ENCODE data around the gene CKS1B. TPM values are rescaled to one million over a fixed set of nuclear protein-coding genes. Genes with fewer than 3 reads are reported as not detected.

Gene CKS1B
- total RNA-seq, 2 donors from 2014 or later = 145 to 229 TPM

- Histone ChIP-seq H3K9me3 (ENCODE audit: control insufficient read depth, low read length) (no peaks in the 10 kb centered on the region), H3K4me1 (ENCODE audit: control insufficient read depth, insufficient read depth, low read length) (peaks cover 19% of the 10 kb centered on the region), H3K27me3 (ENCODE audit: control insufficient read depth, insufficient read depth, low read length, poor library complexity, severe bottlenecking) (no peaks in the 10 kb centered on the region), H3K4me3 (ENCODE audit: low read length) (peak overlapping the region; percentile 94), H3K9ac (ENCODE audit: extremely low read depth, low read length, poor library complexity, severe bottlenecking) (no peak overlapping the region), H3K27ac (ENCODE audit: low read depth, low read length) (no peak overlapping the region), H3K36me3 (ENCODE audit: control insufficient read depth, insufficient read depth, low read length) (peaks cover 26% of the 10 kb centered on the region)
- H3K36me3 Mint-ChIP-seq (ENCODE audit: low read depth) = peaks cover 14% of the 10 kb centered on the region
- no peak for DNase-seq
- WGBS, 2 experiments (ENCODE audit: insufficient coverage in 1 of 2, insufficient read length in 1 of 2) = 86 to 91% methylated on average over 3 of the region's 3 CpGs
- H3K27ac Mint-ChIP-seq = no peak overlapping the region
- H3K9me3 Mint-ChIP-seq = no peaks in the 10 kb centered on the region
- peaks cover 44% of the 10 kb centered on the region for H3K4me1 Mint-ChIP-seq
- H3K27me3 Mint-ChIP-seq (ENCODE audit: insufficient read depth) = no peaks in the 10 kb centered on the region
- H3K4me3 Mint-ChIP-seq = peak overlapping the region; percentile 75
- no peak for TF ChIP-seq CTCF (conservative IDR thresholded peaks at IDR 0.05)
Observed at GRCh38 chr1:154954541-154954940, 19.9 kb upstream of the CKS1B start.

- peak; percentile 81 for DNase-seq
- Histone ChIP-seq H3K27ac (ENCODE audit: low read depth, low read length) (peak overlapping the region; percentile 97), H3K9ac (ENCODE audit: extremely low read depth, low read length, poor library complexity, severe bottlenecking) (peak overlapping the region; percentile 95), H3K4me1 (ENCODE audit: control insufficient read depth, insufficient read depth, low read length) (peaks cover 19% of the 10 kb centered on the region), H3K27me3 (ENCODE audit: control insufficient read depth, insufficient read depth, low read length, poor library complexity, severe bottlenecking) (no peaks in the 10 kb centered on the region), H3K4me3 (ENCODE audit: low read length) (peak overlapping the region; percentile 94), H3K9me3 (ENCODE audit: control insufficient read depth, low read length) (no peaks in the 10 kb centered on the region), H3K36me3 (ENCODE audit: control insufficient read depth, insufficient read depth, low read length) (peaks cover 28% of the 10 kb centered on the region)
- H3K27me3 Mint-ChIP-seq (ENCODE audit: insufficient read depth) = no peaks in the 10 kb centered on the region
- no peak for TF ChIP-seq CTCF (conservative IDR thresholded peaks at IDR 0.05)
- peaks cover 44% of the 10 kb centered on the region for H3K4me1 Mint-ChIP-seq
- peak overlapping the region; percentile 75 for H3K4me3 Mint-ChIP-seq
- peaks cover 17% of the 10 kb centered on the region for H3K36me3 Mint-ChIP-seq (ENCODE audit: low read depth)
- peak overlapping the region; percentile 99 for H3K27ac Mint-ChIP-seq
- no peaks in the 10 kb centered on the region for H3K9me3 Mint-ChIP-seq
- WGBS, 2 experiments (ENCODE audit: insufficient coverage in 1 of 2, insufficient read length in 1 of 2) = 8 to 31% methylated on average over 2 to 4 of the region's 4 CpGs
Observed at GRCh38 chr1:154955039-154955717, 19.3 kb upstream of the CKS1B start.

- Histone ChIP-seq H3K4me3 (ENCODE audit: low read length) (peak within 1 kb of the TSS; percentile 94), H3K36me3 (ENCODE audit: control insufficient read depth, insufficient read depth, low read length) (peaks cover 22% of the 10 kb centered on the region), H3K4me1 (ENCODE audit: control insufficient read depth, insufficient read depth, low read length) (peaks cover 19% of the 10 kb centered on the region), H3K27ac (ENCODE audit: low read depth, low read length) (peak within 1 kb of the TSS; percentile 97), H3K9me3 (ENCODE audit: control insufficient read depth, low read length) (no peaks in the 10 kb centered on the region), H3K9ac (ENCODE audit: extremely low read depth, low read length, poor library complexity, severe bottlenecking) (peak within 1 kb of the TSS; percentile 95), H3K27me3 (ENCODE audit: control insufficient read depth, insufficient read depth, low read length, poor library complexity, severe bottlenecking) (no peaks in the 10 kb centered on the region)
- Mint-ChIP-seq H3K27ac (peak within 1 kb of the TSS; percentile 99), H3K36me3 (ENCODE audit: low read depth) (peaks cover 14% of the 10 kb centered on the region), H3K4me3 (peak within 1 kb of the TSS; percentile 75), H3K9me3 (no peaks in the 10 kb centered on the region), H3K4me1 (peaks cover 49% of the 10 kb centered on the region), H3K27me3 (ENCODE audit: insufficient read depth) (no peaks in the 10 kb centered on the region)
- 1% methylated on average over 9 to 18 of the region's 18 CpGs for WGBS, 2 experiments (ENCODE audit: insufficient coverage in 1 of 2, insufficient read length in 1 of 2)
- DNase-seq = peak; percentile 97
- TF ChIP-seq CTCF (conservative IDR thresholded peaks at IDR 0.05) = peak; percentile 55
Observed at GRCh38 chr1:154955718-154956543, 18.6 kb upstream of the CKS1B start, which contains the start of gene PBXIP1. Gene PBXIP1, minus strand, starts transcription at chr1:154956099. Its CDS starts 2,378 bp downstream, at chr1:154953721.

Data from endodermal cell (in vitro differentiated cells).